ENCODE data around the gene MTRF1. TPM values are rescaled to one million over a fixed set of nuclear protein-coding genes. Genes with fewer than 3 reads are reported as not detected.
A peak's percentile ranks its signal among the peaks of the same experiment; 100 is the strongest.

Gene MTRF1, protein sequence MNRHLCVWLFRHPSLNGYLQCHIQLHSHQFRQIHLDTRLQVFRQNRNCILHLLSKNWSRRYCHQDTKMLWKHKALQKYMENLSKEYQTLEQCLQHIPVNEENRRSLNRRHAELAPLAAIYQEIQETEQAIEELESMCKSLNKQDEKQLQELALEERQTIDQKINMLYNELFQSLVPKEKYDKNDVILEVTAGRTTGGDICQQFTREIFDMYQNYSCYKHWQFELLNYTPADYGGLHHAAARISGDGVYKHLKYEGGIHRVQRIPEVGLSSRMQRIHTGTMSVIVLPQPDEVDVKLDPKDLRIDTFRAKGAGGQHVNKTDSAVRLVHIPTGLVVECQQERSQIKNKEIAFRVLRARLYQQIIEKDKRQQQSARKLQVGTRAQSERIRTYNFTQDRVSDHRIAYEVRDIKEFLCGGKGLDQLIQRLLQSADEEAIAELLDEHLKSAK
- total RNA-seq = 14.3 TPM
- long read RNA-seq, transcript MTRF1-203 (10 exons, 2,185 nt) = major isoform, 6 of 20 reads
- long read RNA-seq, partial matches to known transcripts = 4 of 20 reads
- long read RNA-seq, other reads (novel, unspliced or antisense) = 10 of 20 reads

DNA sequence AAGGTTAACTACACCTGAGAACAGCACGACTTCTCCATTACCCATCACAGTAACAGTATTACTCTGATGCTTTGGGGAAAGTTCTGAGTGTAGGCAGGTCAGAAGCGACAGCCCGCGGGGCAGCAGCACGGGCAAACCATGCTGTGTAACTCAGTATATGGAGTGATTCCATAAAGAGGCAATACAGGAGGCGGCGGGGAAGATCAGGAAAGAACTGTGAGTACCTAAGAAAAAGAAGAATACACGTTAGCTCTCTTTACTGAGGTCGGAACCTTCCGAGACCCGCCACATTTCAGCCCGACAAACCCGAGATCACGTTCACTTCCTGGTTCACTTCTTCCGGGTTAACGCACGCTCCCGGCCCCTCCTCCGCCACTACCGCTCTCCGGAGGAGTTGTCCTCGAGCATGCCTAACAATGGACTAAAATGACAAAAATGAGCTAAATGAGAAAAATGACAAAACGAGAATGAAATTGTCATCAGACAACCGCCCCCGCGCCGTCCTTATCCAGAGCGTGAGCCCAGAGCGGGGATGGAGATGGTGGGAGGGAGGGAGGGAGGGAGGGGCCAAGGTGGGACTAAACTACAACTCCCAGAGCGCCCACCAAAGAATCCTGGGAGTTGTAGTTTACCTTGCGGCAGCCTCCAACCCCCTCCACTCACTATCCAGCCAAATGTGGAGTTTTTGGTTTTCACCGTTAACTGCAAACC lies at the start of gene MTRF1:
Gene MTRF1 (minus strand): TSS at position 316 of the 711 bp plus-strand sequence. CDS start 2,669 bp downstream, outside the sequence.
- intact Hi-C loops (cut with micrococcal nuclease) = no loop called here
- peak; percentile 84 for DNase-seq
- peak; percentile 98 for ATAC-seq

GRCh38 chr13:41313117-41313516 lies 49.7 kb upstream of the MTRF1 start:
- ATAC-seq = no peak
- intact Hi-C loops (cut with micrococcal nuclease) = no loop called here
- DNase-seq = no peak

- peak; percentile 60 for DNase-seq
- intact Hi-C loops (cut with micrococcal nuclease) = no loop called here
- peak; percentile 30 for ATAC-seq
Observed at GRCh38 chr13:41312176-41312500, 48.8 kb upstream of the MTRF1 start.

GRCh38 chr13:41311406-41312175 lies 48.2 kb upstream of the MTRF1 start:
- DNase-seq = peak; percentile 63
- intact Hi-C loops (cut with micrococcal nuclease) = no loop called here
- peak; percentile 80 for ATAC-seq

DNA sequence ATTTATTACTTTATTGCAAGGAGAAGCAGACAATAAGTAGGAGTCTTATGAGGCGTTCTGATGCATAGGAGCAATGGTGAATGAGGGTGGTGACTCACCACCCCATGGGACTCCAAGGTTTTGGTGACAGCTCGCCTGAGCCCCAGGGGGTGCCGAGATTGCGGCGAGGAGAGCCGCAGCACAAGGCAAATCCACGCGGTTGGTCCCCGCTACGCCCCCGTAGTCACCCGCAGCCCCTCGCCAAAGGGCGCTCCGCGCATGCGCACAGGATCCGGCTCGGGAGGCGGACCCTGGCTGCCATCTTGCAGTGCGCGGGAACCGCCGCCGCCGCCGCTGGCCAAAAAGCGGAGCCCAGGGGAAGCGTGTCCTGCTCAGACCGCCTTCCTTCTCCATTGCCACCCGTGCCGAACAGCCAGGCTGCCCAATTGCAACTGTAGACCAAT lies 47.6 kb upstream of the MTRF1 start, which contains the start of gene NAA16:
Gene NAA16 (plus strand): TSS at position 305 of the 443 bp plus-strand sequence. CDS start 262 bp downstream, outside the sequence.
- intact Hi-C loops (cut with micrococcal nuclease) = no loop called here
- peak; percentile 97 for DNase-seq
- ATAC-seq = peak; percentile 96

DNA sequence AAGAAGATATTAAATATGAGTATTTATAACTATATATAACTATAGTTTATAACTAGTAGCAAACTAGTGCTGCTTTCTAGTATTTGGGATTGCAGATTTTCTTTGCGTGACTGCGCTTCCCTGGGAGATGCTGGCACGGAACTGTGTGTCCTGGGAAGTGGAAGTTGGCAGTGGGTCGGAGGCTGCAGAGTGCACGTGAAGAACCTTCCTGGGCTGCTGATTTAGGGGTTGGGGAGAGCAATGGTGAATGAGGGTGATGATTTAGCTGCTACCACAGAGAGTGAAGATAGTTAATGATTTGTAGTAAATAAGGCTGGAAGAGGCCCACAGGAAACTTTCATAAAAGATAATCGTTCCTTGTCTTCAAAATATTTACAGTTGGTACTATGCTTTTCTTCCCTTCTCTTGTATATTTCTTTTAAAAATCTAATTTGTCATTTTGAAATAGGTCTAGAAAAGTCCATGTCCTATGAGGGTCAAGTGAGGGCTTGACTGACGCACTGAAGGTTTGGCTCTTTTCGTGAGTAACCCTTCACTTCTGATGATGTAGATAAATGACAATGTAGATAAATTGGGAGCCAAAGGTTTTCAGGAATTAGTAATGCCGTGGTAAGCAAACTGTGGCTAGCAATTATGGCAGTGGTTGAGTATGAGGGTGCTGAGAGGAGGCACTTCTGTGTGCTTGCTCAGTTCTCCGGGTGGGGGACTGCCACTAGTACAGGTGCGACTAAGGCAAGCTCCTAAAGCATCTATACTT lies 44.7 kb upstream of the MTRF1 start:
- ATAC-seq (no peak), DNase-seq (no peak)
- intact Hi-C loops (cut with micrococcal nuclease) = no loop called here

- ATAC-seq = no peak
- intact Hi-C loops (cut with micrococcal nuclease) = no loop called here
- no peak for DNase-seq
Observed at GRCh38 chr13:41306271-41307145, 43.1 kb upstream of the MTRF1 start.

GRCh38 chr13:41304551-41304950 lies 41.2 kb upstream of the MTRF1 start:
- intact Hi-C loops (cut with micrococcal nuclease) = no loop called here
- ATAC-seq (no peak), DNase-seq (no peak)

GRCh38 chr13:41302743-41303142 lies 39.4 kb upstream of the MTRF1 start:
- intact Hi-C loops (cut with micrococcal nuclease) = no loop called here
- DNase-seq (no peak), ATAC-seq (no peak)

DNA sequence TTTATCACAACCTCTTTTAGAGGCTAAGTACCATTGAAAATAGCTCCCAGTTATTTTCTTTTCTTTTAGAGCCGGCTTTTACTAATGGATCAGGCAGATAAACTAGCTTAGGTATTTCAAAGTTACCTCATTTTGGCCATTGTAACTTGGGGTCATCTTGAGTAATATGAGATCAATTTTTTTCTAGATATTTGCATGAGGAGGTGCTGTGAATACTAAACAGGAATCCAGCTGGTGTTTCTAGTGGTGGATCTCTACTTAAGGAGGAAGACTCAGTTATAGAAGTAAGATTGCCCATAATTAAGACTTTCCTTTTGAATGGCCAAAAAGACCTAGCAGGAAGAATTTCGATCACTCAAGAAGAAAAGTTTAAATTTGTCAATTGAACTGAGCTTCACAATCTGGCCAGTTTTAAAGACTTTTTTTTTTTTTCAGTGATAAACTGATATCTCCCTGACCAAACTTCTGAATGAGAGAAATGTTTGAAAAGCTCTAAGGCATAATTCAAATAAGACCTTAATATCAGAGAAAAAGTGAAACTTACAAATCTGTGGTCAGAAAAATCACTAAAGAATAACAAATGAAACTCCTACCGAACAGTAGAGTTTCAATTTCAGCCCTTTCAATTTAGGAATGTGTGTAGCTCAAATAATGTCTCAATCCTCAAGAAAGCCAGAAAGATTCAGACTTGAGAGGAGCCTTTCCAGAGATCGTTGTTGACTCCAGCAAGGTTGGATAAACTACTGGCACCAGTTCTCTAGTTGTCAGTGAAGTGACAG lies 36.1 kb upstream of the MTRF1 start:
- DNase-seq = no peak
- intact Hi-C loops (cut with micrococcal nuclease) = no loop called here
- ATAC-seq = no peak

DNA sequence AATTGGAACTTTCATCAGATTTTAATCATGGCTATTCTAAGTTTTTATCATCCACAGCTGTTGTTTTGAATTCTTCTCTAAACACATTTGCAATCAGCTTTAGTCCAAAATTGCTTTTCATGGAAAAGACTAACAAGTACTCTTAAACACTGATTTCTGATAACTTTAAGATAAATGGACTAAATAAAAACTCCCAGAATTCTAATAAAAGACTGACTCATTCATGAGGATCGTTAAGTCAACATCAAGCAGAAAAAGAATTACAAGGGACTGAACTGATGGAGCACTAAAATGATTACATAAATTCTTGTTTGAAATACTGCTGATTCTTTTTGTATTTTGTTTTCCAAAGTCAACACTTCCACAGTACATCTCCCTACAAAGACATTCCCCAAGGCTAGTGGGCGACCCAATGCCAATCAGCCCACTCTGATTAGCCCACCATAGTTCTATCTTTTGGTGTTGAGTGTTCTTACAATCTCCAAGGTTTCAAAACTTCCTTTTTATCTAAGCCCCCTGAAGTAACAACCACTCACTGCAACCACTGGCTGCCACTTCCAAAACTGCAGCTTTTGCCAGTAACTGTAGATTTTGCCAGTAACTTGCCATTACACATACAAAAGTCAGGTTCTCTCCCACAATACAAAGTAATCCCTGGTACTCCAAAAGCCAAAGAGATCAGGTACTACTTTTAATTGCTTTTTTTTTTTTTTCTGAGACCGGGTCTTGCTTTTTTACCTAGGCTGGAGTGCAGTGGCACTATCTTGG lies 33.7 kb upstream of the MTRF1 start:
- ATAC-seq (no peak), DNase-seq (no peak)
- intact Hi-C loops (cut with micrococcal nuclease) = no loop called here

DNA sequence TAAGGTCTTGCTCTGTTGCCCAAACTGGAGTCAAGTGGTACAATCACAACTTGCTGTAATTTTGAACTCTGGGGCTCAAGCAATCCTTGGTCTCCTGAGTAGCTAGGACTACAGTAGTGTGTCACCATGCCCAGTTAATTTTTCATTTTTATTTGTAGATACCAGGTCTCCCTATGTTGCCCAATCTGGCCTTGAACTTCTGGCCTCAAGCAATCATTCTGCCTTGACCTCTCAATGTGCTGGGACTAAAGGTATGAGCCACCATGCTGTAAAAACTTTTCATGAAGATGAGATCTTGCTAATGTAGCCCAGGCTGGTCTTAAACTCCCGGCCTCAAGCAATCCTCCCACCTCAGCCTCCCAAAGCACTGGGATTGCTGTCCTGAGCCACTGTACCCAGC lies 32.6 kb upstream of the MTRF1 start:
- intact Hi-C loops (cut with micrococcal nuclease) = no loop called here
- no peak for ATAC-seq

DNA sequence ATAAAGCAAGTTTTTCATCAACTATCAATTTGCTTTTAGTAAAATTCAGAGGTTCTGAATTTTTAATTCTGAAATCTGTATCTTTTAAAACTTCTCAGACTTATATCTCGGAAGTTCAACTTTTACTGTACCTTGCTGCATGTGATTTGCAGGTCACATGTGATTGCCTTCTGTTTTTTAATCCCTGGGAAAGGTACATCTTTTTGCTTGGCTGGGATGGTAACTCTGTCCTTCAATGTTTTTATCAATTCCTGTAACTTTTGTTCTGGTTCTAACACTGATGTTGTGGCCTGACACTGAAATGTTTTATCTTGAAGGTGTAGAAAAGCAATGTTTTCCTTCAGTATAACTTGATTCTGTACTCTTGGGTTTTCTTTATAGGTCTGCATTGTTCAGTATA lies 31.5 kb upstream of the MTRF1 start:
- ATAC-seq = no peak
- intact Hi-C loops (cut with micrococcal nuclease) = no loop called here
- no peak for DNase-seq

More for the DNA sequence above, 32.6 kb upstream of the MTRF1 start:
- DNase-seq = no peak

DNA sequence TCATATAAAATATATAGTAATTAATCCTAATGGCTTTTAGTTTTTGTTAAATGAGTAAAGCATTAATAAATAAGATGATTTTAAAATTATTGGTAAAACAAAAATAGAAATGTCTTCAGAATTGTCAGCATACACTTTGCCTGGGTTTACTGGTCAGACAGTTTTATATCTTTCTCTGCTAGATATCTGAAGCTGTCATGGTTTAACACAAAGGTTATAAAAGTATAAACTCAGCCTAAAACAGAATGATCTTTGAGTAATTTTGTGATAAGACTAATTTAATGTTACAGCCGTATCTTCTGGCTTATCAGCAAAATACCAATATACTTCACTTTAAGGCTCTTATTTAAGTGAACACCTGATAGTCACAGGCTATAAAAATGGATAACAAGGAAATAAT lies 29.9 kb upstream of the MTRF1 start:
- ATAC-seq (no peak), DNase-seq (no peak)
- intact Hi-C loops (cut with micrococcal nuclease) = no loop called here

GRCh38 chr13:41291246-41291645 lies 27.9 kb upstream of the MTRF1 start:
- intact Hi-C loops (cut with micrococcal nuclease) = no loop called here
- ATAC-seq (no peak), DNase-seq (no peak)

DNA sequence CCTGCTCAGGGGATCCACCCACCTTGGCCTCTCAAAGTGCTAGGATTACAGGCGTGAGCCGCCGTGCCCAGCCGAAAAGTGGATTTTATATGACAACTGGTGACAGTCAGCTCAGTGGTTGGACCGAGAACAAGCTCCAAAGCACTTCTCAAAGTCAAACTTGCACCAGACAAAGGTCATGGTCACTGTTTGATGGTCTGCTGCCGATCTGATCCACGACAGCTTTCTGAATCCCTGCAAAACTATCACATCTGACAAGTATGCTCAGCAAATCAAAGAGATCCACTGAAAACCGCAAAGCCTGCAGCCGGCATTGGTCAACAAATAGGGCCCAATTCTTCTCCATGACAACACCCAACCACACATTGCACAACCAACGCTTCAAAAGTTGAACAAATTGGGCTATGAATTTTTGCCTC lies 26.1 kb upstream of the MTRF1 start:
- no peak for ATAC-seq
- DNase-seq = no peak
- intact Hi-C loops (cut with micrococcal nuclease) = no loop called here
